Neutrophil (primary cell): ENCODE measurements around the gene PAN2.
A peak's percentile ranks its signal among the peaks of the same experiment; 100 is the strongest.
"Not testable (repeated sequence)": the region's sequence is repeated elsewhere in the genome, so short reads cannot be mapped to it uniquely, and the experiment has no call there.

Experiments
- H3K27ac ChIP-seq: fragments of 200-600 bp; sonication (generic); 2 replicates; pipeline ENCODE4 v1.5.1; 2016; ENCODE audit warnings: mild to moderate bottlenecking, moderate library complexity
- H3K27me3 ChIP-seq: fragments of 200-600 bp; sonication (generic); 2 replicates; pipeline ENCODE4 v1.6.0; 2016; ENCODE audit warnings: mild to moderate bottlenecking
- H3K36me3 ChIP-seq: fragments of 200-600 bp; sonication (generic); 2 replicates; pipeline ENCODE4 v1.5.1; 2017
- H3K4me1 ChIP-seq, 2 experiments: fragments of 200-600 bp in 1 of 2; sonication (generic) in 1 of 2; 1 replicate in 1 of 2; 2 replicates in 1 of 2; pipeline versions ENCODE4 v1.5.1 to v1.6.1; 2013 to 2016; ENCODE audit warnings: low read depth in 1 of 2, low read length in 1 of 2, mild to moderate bottlenecking in 1 of 2, moderate library complexity in 1 of 2; ENCODE audit not compliant: control insufficient read depth in 1 of 2, insufficient read depth in 1 of 2
- H3K4me3 ChIP-seq, 2 experiments: fragments of 200-600 bp in 1 of 2; sonication (generic) in 1 of 2; 1 replicate in 1 of 2; 2 replicates in 1 of 2; pipeline ENCODE4 v1.5.1; 2013 to 2016; ENCODE audit warnings: low read depth in 1 of 2, low read length in 1 of 2, mild to moderate bottlenecking in 1 of 2, moderate library complexity in 1 of 2
- H3K9me3 ChIP-seq: fragments of 200-600 bp; sonication (generic); 2 replicates; pipeline ENCODE4 v1.5.1; 2016
- TF ChIP-seq, protein P1 (sequence below): fragments of 200-600 bp; sonication (generic); IDR thresholded peaks from 2 replicates; pipeline ENCODE4 v1.5.1; 2016; ENCODE audit warnings: antibody characterized with exemption

Gene PAN2

GRCh38 chr12:56296295-56296694 lies 37.5 kb downstream of the PAN2 start:
- H3K36me3 ChIP-seq, result peaks cover 4% of the 10 kb centered on the region
- peak overlapping the region in 1 of 2 experiments; percentile 6 for H3K4me3 ChIP-seq
- peak overlapping the region; percentile 98 for H3K27ac ChIP-seq
- H3K9me3 ChIP-seq, result no peaks in the 10 kb centered on the region
- TF ChIP-seq, protein P1, sequence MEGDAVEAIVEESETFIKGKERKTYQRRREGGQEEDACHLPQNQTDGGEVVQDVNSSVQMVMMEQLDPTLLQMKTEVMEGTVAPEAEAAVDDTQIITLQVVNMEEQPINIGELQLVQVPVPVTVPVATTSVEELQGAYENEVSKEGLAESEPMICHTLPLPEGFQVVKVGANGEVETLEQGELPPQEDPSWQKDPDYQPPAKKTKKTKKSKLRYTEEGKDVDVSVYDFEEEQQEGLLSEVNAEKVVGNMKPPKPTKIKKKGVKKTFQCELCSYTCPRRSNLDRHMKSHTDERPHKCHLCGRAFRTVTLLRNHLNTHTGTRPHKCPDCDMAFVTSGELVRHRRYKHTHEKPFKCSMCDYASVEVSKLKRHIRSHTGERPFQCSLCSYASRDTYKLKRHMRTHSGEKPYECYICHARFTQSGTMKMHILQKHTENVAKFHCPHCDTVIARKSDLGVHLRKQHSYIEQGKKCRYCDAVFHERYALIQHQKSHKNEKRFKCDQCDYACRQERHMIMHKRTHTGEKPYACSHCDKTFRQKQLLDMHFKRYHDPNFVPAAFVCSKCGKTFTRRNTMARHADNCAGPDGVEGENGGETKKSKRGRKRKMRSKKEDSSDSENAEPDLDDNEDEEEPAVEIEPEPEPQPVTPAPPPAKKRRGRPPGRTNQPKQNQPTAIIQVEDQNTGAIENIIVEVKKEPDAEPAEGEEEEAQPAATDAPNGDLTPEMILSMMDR, result no peak
- H3K27me3 ChIP-seq, result no peaks in the 10 kb centered on the region
- H3K4me1 ChIP-seq, result peaks cover 66 to 72% of the 10 kb centered on the region in 2 experiments

DNA sequence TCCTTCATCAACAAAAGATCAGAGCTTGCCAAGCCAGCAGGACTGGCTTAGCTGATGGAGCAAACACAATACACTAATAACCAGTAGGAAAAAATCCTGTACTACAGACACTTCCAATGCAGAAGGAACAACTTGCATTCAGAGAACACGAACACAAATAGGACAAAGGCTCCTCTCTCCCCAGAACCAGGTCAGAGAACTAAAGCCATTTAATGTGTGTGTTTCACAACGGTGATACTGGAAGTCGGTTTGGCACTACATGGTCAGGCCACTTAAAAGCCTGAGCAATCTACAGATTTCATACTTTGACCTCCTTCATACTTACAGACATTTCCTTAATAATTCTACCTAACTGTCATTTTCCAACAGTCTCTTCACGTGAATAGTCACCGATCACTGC lies 40.0 kb downstream of the PAN2 start:
- Histone ChIP-seq H3K27ac (peak overlapping the region; percentile 58), H3K9me3 (no peaks in the 10 kb centered on the region), H3K36me3 (peaks cover 9% of the 10 kb centered on the region), H3K4me1 (peaks cover 51 to 65% of the 10 kb centered on the region in 2 experiments), H3K27me3 (no peaks in the 10 kb centered on the region), H3K4me3 (no peak overlapping the region)
- TF ChIP-seq, protein P1, result no peak

GRCh38 chr12:56288705-56289387 lies 45.0 kb downstream of the PAN2 start:
- Histone ChIP-seq H3K4me3 (no peak overlapping the region), H3K36me3 (peaks cover 23% of the 10 kb centered on the region), H3K27me3 (no peaks in the 10 kb centered on the region), H3K27ac (peak overlapping the region; percentile 66), H3K9me3 (no peaks in the 10 kb centered on the region), H3K4me1 (peaks cover 38 to 60% of the 10 kb centered on the region in 2 experiments)
- TF ChIP-seq, protein P1, result no peak

DNA sequence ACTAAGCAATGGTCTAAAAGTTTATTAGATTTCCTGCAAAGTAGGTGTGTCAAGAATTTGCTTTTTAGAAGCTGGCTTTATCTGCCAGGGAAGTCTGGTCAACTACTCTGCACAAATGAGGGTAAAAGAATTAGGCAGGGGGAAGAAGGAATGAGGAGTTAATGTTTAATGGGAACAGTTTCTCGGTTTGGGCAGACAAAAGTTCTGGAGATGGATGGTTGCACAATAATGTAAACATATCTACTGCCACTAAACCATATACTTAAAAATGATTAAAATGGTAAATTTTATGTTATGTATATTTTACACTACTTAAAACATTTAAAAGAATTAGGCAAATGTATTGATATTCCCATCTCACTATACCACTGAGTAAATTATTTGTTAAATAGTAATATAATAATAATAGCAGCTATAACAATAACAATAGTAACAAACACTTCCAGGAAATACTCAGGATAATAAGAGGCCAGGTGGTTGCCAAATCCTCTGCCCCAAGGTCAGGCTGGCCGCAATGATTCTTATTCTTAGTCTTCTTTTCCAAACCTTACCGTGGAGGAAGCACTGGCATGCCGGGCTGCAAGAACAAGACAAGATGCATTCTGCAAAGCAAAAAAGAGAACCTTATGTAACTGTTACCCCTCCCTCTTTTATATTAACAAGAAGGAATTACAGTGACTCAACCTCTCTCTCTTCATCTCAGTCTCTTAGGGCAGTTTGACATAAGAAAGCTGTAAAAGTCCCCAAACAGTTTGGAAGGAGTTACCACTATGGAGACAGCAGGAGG lies 47.6 kb downstream of the PAN2 start:
- no peaks in the 10 kb centered on the region for H3K27me3 ChIP-seq
- TF ChIP-seq, protein P1, result no peak
- no peaks in the 10 kb centered on the region for H3K9me3 ChIP-seq
- H3K4me1 ChIP-seq, result peaks cover 30 to 42% of the 10 kb centered on the region in 2 experiments
- no peak overlapping the region for H3K4me3 ChIP-seq
- peak overlapping the region; percentile 38 for H3K27ac ChIP-seq
- H3K36me3 ChIP-seq, result peaks cover 45% of the 10 kb centered on the region

DNA sequence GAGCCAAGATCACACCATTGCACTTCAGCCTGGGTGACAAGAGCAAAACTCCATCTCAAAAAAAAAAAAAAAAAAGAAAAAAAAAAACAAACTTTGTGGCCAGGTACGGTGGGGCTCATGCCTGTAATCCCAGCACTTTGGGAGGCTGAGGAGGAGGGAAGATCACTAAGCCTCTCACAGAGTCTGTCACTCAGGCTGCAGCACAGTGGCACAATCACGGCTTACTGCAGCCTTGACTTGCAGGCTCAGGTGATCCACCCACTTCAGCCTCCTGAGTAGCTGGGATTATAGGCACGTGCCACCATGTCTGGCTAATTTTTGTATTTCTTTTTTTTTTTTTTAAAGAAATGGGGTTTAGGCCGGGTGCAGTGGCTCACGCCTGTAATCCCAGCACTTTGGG lies 49.5 kb downstream of the PAN2 start:
- Histone ChIP-seq H3K36me3 (peaks cover 60% of the 10 kb centered on the region), H3K4me1 (peaks cover 30 to 35% of the 10 kb centered on the region in 2 experiments)
- H3K9me3 ChIP-seq, H3K27me3 ChIP-seq, H3K27ac ChIP-seq, H3K4me3 ChIP-seq: not testable (repeated sequence)

GRCh38 chr12:56282579-56282978 lies 51.2 kb downstream of the PAN2 start:
- no peak overlapping the region for H3K4me3 ChIP-seq
- H3K4me1 ChIP-seq, result peaks cover 14 to 19% of the 10 kb centered on the region in 2 experiments
- peaks cover 76% of the 10 kb centered on the region for H3K36me3 ChIP-seq
- no peak overlapping the region for H3K27ac ChIP-seq
- TF ChIP-seq, protein P1, result no peak
- no peaks in the 10 kb centered on the region for H3K9me3 ChIP-seq
- no peaks in the 10 kb centered on the region for H3K27me3 ChIP-seq
